ENCODE data around the gene NR2E1. TPM values are rescaled to one million over a fixed set of nuclear protein-coding genes. Genes with fewer than 3 reads are reported as not detected.

The NR2E1 gene
- total RNA-seq, 1 experiment from 2014 or later = not detected

- no peak for TF ChIP-seq ZNF263 (CRISPR knock-in tag; IDR thresholded peaks at IDR 0.05; ENCODE audit: low read depth)
- TF ChIP-seq E2F1 (CRISPR knock-in tag; IDR thresholded peaks at IDR 0.05) = no peak
- no peak for TF ChIP-seq ZBTB21 (CRISPR knock-in tag; IDR thresholded peaks at IDR 0.05; ENCODE audit: borderline replicate concordance)
- TF ChIP-seq USF2 (CRISPR knock-in tag; IDR thresholded peaks at IDR 0.05) = 0 out of 2 replicates have a peak, but pooled peaks have one; percentile 12
- TF ChIP-seq TP53 (CRISPR knock-in tag; IDR thresholded peaks at IDR 0.05) = no peak
- no peak for TF ChIP-seq NFYB (CRISPR knock-in tag; conservative IDR thresholded peaks at IDR 0.05; ENCODE audit: low read depth)
- TF ChIP-seq, protein P1, sequence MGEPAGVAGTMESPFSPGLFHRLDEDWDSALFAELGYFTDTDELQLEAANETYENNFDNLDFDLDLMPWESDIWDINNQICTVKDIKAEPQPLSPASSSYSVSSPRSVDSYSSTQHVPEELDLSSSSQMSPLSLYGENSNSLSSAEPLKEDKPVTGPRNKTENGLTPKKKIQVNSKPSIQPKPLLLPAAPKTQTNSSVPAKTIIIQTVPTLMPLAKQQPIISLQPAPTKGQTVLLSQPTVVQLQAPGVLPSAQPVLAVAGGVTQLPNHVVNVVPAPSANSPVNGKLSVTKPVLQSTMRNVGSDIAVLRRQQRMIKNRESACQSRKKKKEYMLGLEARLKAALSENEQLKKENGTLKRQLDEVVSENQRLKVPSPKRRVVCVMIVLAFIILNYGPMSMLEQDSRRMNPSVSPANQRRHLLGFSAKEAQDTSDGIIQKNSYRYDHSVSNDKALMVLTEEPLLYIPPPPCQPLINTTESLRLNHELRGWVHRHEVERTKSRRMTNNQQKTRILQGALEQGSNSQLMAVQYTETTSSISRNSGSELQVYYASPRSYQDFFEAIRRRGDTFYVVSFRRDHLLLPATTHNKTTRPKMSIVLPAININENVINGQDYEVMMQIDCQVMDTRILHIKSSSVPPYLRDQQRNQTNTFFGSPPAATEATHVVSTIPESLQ (CRISPR knock-in tag; IDR thresholded peaks at IDR 0.05) = no peak
These were observed 5.8 kb upstream of the NR2E1 start (continued) for GRCh38 chr6:108159981-108160380.

DNA sequence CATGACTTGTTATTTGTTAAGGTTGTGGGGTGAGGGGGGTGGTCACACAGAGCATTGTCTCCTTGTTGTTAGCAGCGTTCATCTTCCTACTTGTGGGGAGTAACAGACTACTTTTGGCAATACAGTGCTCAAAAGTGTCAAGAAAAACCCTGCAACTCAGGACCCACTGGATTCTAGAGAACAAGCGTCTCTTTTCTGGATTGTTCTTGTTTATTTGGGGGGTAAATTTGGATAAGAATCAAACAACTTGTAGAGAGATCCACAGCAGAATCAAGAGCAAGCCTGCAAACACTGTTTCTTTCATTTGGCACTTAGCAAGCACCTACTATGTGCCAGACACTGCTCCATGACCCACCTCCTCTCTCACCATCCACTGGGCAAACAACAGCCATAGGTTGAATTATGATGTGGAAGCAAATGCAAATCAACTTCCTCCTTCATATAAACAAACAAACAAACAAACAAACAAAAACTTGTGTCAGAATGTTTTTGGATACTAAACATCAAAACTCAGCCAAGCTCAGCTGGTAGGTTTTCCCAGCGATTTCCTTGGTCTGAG lies 4.0 kb upstream of the NR2E1 start:
- H3K9me3 Mint-ChIP-seq = no peaks in the 10 kb centered on the region
- H3K4me1 Mint-ChIP-seq = peaks cover 50% of the 10 kb centered on the region
- CTCF ChIA-PET = interaction anchor here (1.0 to 1.9 kb wide), 2 partner anchors 14 to 40 kb away, joined by 3 to 15 read pairs; no protein-coding TSS in a partner anchor
- no peak for TF ChIP-seq GRHL2 (CRISPR knock-in tag; IDR thresholded peaks at IDR 0.05; ENCODE audit: insufficient replicate concordance, severe bottlenecking)
- TF ChIP-seq CBFB (CRISPR knock-in tag; IDR thresholded peaks at IDR 0.05; ENCODE audit: low read depth) = no peak
- TF ChIP-seq ZNF423 (CRISPR knock-in tag; IDR thresholded peaks at IDR 0.05) = no peak
- TF ChIP-seq, protein P2, sequence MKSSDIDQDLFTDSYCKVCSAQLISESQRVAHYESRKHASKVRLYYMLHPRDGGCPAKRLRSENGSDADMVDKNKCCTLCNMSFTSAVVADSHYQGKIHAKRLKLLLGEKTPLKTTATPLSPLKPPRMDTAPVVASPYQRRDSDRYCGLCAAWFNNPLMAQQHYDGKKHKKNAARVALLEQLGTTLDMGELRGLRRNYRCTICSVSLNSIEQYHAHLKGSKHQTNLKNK (CRISPR knock-in tag; IDR thresholded peaks at IDR 0.05) = no peak
- no peak for TF ChIP-seq ESRRA (CRISPR knock-in tag; IDR thresholded peaks at IDR 0.05; ENCODE audit: borderline replicate concordance)
- no peak for TF ChIP-seq RELA (CRISPR knock-in tag; IDR thresholded peaks at IDR 0.05; ENCODE audit: borderline replicate concordance)
- no peak for TF ChIP-seq ARID4B (CRISPR knock-in tag; IDR thresholded peaks at IDR 0.05; ENCODE audit: borderline replicate concordance)
- TF ChIP-seq NR1H2 (CRISPR knock-in tag; IDR thresholded peaks at IDR 0.05) = no peak
- no peak for TF ChIP-seq HMGA2 (CRISPR knock-in tag; IDR thresholded peaks at IDR 0.05)
- no peak for TF ChIP-seq TEAD1 (CRISPR knock-in tag; IDR thresholded peaks at IDR 0.05)
- DNase-seq (ENCODE audit: low spot score) = no peak
- H3K27ac Mint-ChIP-seq = no peak overlapping the region
- no peak overlapping the region for H3K4me3 Mint-ChIP-seq
- peaks cover 100% of the 10 kb centered on the region for H3K27me3 Mint-ChIP-seq (ENCODE audit: low read depth)
- ATAC-seq = no peak
- POLR2A ChIA-PET = no interaction called here
- no peaks in the 10 kb centered on the region for H3K36me3 Mint-ChIP-seq

All from WTC11 (cell line).